NCI-H1436 treated with DMSO at 0.1 percent for 48 hours (cell line): ENCODE measurements around the gene HOXB13.
"Not testable (repeated sequence)": the region's sequence is repeated elsewhere in the genome, so short reads cannot be mapped to it uniquely, and the experiment has no call there.

Source experiments
- DNase-seq: peaks from one replicate; lab custom pipeline; 2025; lab: John Stamatoyannopoulos, UW

Gene HOXB13

GRCh38 chr17:48726114-48726915, 2.2 kb downstream of the HOXB13 start:
- DNase-seq = no peak

GRCh38 chr17:48725288-48726064, 3.1 kb downstream of the HOXB13 start:
- DNase-seq = no peak

GRCh38 chr17:48725004-48725287, 3.6 kb downstream of the HOXB13 start:
- DNase-seq = no peak

DNA sequence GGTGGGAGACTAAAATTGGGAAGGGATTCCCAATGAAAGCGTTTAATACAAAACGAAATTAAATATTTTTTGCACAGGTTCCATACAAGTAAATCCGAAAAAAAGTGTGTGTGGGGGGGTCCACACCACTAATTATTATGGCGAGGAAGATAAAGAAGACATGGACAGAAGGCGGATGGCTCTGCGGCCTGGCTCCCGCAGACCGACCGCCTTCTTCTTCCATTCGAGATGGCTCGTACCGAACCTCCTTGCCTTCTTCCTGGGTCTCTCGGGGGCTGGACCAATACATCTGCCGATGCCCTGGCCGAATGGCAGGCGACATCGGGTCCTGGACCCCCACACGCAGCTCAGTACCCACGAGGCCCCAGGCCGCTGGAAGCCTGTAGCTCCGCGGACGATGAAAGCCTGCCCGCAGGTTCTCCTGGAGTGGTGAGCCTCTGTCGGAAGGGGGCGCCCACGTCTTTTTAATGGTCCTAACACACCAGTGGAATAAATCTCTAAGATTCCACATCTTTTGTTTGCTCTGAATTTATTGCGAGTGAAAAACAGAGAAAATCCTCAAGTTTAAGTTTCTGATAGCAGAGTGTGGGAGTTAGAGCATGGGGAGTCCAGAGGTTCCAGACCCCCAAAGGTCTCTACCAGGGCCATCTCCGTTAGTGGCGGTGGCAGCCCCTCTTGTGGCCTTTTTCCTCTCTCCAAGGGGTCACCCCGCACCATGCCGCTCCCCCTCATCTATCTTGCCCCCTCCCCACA, 4.1 kb downstream of the HOXB13 start:
- DNase-seq = no peak

GRCh38 chr17:48723423-48724250, 4.9 kb downstream of the HOXB13 start:
- DNase-seq = no peak

- DNase-seq = no peak
Measured at GRCh38 chr17:48722915-48723422, 5.6 kb downstream of the HOXB13 start, which contains the start of gene PRAC2. Gene PRAC2, plus strand, starts transcription at chr17:48723185. Its CDS starts 1,226 bp downstream, at chr17:48724411.

DNA sequence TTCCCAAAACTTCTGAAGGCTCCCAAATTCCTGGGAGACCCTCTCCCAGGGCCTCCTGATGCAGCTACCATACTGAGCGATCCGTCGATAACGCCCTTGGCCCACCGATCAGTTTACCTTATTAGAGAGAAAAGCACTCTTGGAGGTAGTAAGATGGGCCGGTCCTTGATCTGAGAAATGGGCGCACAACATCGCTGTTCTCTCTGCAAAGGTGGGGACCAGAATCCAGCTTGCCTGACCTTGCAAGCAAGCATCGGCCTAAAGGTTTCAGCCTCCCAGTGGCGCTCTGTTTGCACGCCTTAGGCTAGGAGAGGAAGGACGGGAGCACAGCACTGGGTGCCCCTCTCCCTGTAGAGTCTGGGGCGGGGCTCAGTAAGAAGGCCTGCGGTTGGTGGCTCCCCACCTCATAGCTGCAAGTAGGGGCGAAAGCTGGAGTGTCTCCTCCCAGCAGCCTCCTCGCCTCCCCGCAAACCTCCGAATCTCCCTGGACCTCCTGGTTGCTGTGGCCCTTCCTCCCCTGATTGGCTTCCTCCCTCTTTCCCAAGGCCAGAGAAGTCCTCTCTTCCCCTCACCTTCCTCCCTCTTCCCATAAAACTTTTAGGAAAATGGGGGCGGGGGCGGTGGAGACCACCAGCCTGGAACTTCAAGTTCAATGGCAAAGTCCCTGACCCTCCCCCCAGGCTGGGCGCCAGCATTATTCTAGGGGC, 6.2 kb downstream of the HOXB13 start, which contains the start of gene PRAC1:
Gene PRAC1 (minus strand): TSS at position 318 of the 707 bp plus-strand sequence. CDS start 126 bp downstream, at position 192.
- DNase-seq = no peak

GRCh38 chr17:48721009-48721402, 7.5 kb downstream of the HOXB13 start:
- no peak for DNase-seq

DNA sequence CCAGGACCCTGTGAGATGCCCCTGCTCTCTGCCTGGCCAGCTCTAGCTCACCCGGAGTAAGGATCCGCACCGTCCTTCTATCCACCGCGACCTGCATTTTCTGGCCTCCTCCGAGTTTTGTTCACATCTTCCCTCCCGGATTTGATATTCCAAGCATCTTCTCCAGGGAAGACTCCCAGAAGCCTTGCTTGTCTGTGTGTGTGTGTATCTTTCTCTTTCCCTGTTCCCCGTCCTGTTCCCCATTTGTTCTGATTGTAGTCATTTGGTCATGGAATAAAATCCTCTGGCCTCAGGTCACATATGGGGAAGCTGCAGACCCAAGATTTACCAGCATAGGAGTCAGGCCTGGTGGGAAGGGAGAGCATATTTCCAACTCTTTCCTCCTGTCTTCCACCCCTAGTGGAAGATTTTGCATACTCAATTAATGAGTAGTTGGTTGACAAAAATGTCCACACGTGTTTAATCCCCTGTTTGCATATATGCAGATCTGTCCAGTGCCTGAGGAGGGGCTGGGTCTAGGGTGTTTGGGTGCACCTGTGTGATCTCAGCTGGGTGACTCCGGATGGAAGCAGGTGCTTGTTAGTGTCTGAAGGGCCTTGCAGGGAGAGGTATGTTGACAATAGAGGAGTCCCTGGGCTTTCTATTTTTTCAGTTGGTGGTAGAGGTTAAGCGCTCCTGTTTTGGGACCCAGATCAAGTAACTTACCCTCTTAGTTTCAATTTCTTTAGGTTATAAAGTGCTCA, 8.1 kb downstream of the HOXB13 start:
- DNase-seq = no peak

- DNase-seq = no peak
Measured at GRCh38 chr17:48719642-48720265, 8.8 kb downstream of the HOXB13 start.

GRCh38 chr17:48718761-48719641, 9.5 kb downstream of the HOXB13 start:
- no peak for DNase-seq

GRCh38 chr17:48718227-48718760, 10.3 kb downstream of the HOXB13 start:
- no peak for DNase-seq

GRCh38 chr17:48717367-48718226, 11.0 kb downstream of the HOXB13 start:
- DNase-seq = no peak

GRCh38 chr17:48716549-48716948, 12.0 kb downstream of the HOXB13 start:
- not testable (repeated sequence) for DNase-seq

DNA sequence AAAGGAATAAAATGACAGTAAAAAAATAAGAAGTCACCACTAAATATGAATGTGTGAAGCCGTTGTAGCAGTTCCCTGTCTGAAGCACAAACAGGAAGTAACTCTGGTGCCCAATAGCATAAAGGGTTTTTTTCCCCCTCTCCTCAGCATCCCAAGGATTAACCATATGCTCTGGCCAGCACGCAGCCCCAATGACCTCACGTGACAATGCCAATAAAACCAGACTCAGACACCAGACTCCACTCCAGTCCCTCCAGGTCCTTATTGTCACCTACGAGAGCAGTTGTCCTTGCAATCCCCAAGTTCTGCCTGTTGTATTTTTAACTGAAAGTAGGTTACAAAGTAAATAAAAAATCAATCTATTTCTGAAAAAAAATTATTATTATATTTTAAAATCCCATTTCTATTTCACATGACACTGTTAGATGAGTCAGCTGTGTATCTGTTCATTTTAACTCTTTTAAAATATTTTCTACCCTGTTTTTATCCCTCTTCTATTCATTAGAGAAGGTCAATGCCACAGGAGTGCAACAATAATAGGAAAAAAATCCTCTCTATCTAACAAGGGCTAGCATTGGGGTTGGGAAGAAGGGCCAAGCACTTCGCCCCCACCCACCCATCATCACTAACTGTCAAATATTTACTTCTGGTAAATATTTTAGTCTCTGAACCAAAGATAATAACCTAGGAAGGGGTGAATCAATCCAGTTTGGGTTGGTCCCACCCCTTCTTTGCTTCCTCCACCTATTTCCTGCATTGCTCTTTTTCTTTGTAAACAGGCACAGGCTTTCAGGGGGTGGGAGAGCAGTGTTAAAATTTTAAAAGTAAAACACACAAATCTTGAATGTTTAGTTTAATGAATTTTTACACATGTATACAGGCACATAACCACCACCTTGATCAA, 12.8 kb downstream of the HOXB13 start:
- no peak for DNase-seq

- no peak for DNase-seq
Measured at GRCh38 chr17:48711128-48711527, 17.4 kb downstream of the HOXB13 start.
